ENCODE results near the gene SCGB2A2. TPM values are rescaled to one million over a fixed set of nuclear protein-coding genes. Genes with fewer than 3 reads are reported as not detected.

The SCGB2A2 gene
- total RNA-seq, 1 experiment from 2014 or later = not detected

- CTCF ChIA-PET = interaction anchor here (0.7 to 6.0 kb wide), 2 partner anchors 74 to 353 kb away, joined by 3 to 44 read pairs; no protein-coding TSS in a partner anchor
- H3K9me3 Mint-ChIP-seq (ENCODE audit: unreplicated experiment) = no peaks in the 10 kb centered on the region
Measured at GRCh38 chr11:62236187-62236586, 33.8 kb upstream of the SCGB2A2 start.

DNA sequence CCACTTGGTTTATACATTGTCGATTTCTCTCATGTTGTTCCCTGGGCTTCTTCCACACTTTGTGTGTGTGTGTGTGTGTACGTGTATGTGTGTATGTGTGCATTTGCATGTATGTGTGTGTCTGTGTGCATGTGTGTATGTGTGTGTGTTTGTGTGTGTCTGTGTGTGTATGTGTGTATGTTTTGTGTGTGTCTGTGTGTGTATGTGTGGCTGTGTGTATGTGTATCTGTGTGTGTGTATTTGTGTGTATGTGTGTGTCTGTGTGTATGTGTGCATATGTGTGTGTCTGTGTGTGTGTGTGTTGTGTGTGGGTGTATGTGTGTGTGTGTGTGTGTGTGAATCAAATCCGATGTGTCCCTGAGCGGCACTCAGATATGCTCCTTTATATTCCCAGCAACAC lies 32.5 kb upstream of the SCGB2A2 start:
- no peak for DNase-seq (ENCODE audit: unreplicated experiment)
- no peaks in the 10 kb centered on the region for H3K36me3 Mint-ChIP-seq (ENCODE audit: insufficient read depth, unreplicated experiment)
- H3K4me3 Mint-ChIP-seq (ENCODE audit: unreplicated experiment) = no peak overlapping the region
- H3K27me3 Mint-ChIP-seq (ENCODE audit: insufficient read depth, unreplicated experiment) = peaks cover 75% of the 10 kb centered on the region
- ChIA-PET CTCF (no interaction called here), POLR2A (no interaction called here)
- H3K27ac Mint-ChIP-seq (ENCODE audit: low read depth, unreplicated experiment) = no peak overlapping the region
- H3K4me1 Mint-ChIP-seq (ENCODE audit: insufficient read depth, unreplicated experiment) = no peaks in the 10 kb centered on the region
- no TSS peak for BruUV-seq (replicated peaks)
- intact Hi-C loops (cut with micrococcal nuclease) = no loop called here
- TF ChIP-seq, protein P1, sequence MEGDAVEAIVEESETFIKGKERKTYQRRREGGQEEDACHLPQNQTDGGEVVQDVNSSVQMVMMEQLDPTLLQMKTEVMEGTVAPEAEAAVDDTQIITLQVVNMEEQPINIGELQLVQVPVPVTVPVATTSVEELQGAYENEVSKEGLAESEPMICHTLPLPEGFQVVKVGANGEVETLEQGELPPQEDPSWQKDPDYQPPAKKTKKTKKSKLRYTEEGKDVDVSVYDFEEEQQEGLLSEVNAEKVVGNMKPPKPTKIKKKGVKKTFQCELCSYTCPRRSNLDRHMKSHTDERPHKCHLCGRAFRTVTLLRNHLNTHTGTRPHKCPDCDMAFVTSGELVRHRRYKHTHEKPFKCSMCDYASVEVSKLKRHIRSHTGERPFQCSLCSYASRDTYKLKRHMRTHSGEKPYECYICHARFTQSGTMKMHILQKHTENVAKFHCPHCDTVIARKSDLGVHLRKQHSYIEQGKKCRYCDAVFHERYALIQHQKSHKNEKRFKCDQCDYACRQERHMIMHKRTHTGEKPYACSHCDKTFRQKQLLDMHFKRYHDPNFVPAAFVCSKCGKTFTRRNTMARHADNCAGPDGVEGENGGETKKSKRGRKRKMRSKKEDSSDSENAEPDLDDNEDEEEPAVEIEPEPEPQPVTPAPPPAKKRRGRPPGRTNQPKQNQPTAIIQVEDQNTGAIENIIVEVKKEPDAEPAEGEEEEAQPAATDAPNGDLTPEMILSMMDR (IDR thresholded peaks at IDR 0.05; ENCODE audit: unreplicated experiment) = no peak
- H3K9me3 Mint-ChIP-seq (ENCODE audit: unreplicated experiment) = no peaks in the 10 kb centered on the region

More at GRCh38 chr11:62236187-62236586, 33.8 kb upstream of the SCGB2A2 start:
- no TSS peak for BruUV-seq (replicated peaks)
- POLR2A ChIA-PET = interaction anchor here (0.9 kb wide), 2 partner anchors 20 to 112 kb away, joined by 3 to 6 read pairs; no protein-coding TSS in a partner anchor
- intact Hi-C loops (cut with micrococcal nuclease) = no loop called here
- no peak overlapping the region for H3K4me3 Mint-ChIP-seq (ENCODE audit: unreplicated experiment)
- TF ChIP-seq, protein P1 (IDR thresholded peaks at IDR 0.05; ENCODE audit: unreplicated experiment) = no peak
- no peaks in the 10 kb centered on the region for H3K4me1 Mint-ChIP-seq (ENCODE audit: insufficient read depth, unreplicated experiment)
- H3K27ac Mint-ChIP-seq (ENCODE audit: low read depth, unreplicated experiment) = no peak overlapping the region
- no peaks in the 10 kb centered on the region for H3K36me3 Mint-ChIP-seq (ENCODE audit: insufficient read depth, unreplicated experiment)
- no peak for DNase-seq (ENCODE audit: unreplicated experiment)
- peaks cover 77% of the 10 kb centered on the region for H3K27me3 Mint-ChIP-seq (ENCODE audit: insufficient read depth, unreplicated experiment)

GRCh38 chr11:62238151-62238550 lies 31.8 kb upstream of the SCGB2A2 start:
- BruUV-seq (replicated peaks) = no TSS peak
- intact Hi-C loops (cut with micrococcal nuclease) = no loop called here
- CTCF ChIA-PET = no interaction called here

DNA sequence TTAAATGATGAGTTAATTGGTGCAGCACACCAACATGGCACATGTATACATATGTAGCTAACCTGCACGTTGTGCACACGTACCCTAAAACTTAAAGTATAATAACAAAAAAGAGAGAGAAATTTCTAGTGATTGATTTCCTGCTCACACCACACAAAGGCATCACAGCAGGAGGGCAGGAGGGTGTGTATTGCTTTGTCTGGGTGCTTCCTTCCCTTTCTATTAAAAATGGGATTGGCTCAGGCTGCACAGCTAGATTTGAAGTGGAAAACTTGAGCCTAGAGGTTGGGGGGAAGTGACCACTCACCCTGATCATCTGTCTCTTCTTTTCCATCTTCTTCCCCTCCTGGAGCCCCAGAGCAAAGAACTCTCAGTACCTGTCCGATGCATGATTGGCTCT lies 28.9 kb upstream of the SCGB2A2 start:
- Mint-ChIP-seq H3K4me1 (ENCODE audit: insufficient read depth, unreplicated experiment) (no peaks in the 10 kb centered on the region), H3K4me3 (ENCODE audit: unreplicated experiment) (no peak overlapping the region), H3K9me3 (ENCODE audit: unreplicated experiment) (no peaks in the 10 kb centered on the region), H3K27ac (ENCODE audit: low read depth, unreplicated experiment) (no peak overlapping the region), H3K36me3 (ENCODE audit: insufficient read depth, unreplicated experiment) (no peaks in the 10 kb centered on the region), H3K27me3 (ENCODE audit: insufficient read depth, unreplicated experiment) (peaks cover 55% of the 10 kb centered on the region)
- intact Hi-C loops (cut with micrococcal nuclease) = no loop called here
- BruUV-seq (replicated peaks) = no TSS peak
- no peak for DNase-seq (ENCODE audit: unreplicated experiment)
- TF ChIP-seq, protein P1 (IDR thresholded peaks at IDR 0.05; ENCODE audit: unreplicated experiment) = no peak
- POLR2A ChIA-PET = interaction anchor here (0.6 kb wide), 1 partner anchor 56 kb away, joined by 4 read pairs; no protein-coding TSS in a partner anchor
- CTCF ChIA-PET = interaction anchor here (0.9 to 3.7 kb wide), 5 partner anchors 8 to 139 kb away, joined by 3 to 23 read pairs (median 3); no protein-coding TSS in a partner anchor

More at GRCh38 chr11:62238151-62238550, 31.8 kb upstream of the SCGB2A2 start:
- TF ChIP-seq, protein P1 (IDR thresholded peaks at IDR 0.05; ENCODE audit: unreplicated experiment) = no peak
- no peak for DNase-seq (ENCODE audit: unreplicated experiment)
- Mint-ChIP-seq H3K4me3 (ENCODE audit: unreplicated experiment) (no peak overlapping the region), H3K9me3 (ENCODE audit: unreplicated experiment) (no peaks in the 10 kb centered on the region), H3K27ac (ENCODE audit: low read depth, unreplicated experiment) (no peak overlapping the region), H3K36me3 (ENCODE audit: insufficient read depth, unreplicated experiment) (no peaks in the 10 kb centered on the region), H3K27me3 (ENCODE audit: insufficient read depth, unreplicated experiment) (peaks cover 69% of the 10 kb centered on the region), H3K4me1 (ENCODE audit: insufficient read depth, unreplicated experiment) (no peaks in the 10 kb centered on the region)
- POLR2A ChIA-PET = no interaction called here

Data from MCF 10A (cell line).